ENCODE measurements around the gene SGCG. TPM values are rescaled to one million over a fixed set of nuclear protein-coding genes. Genes with fewer than 3 reads are reported as not detected.
"Not testable (repeated sequence)": the region's sequence is repeated elsewhere in the genome, so short reads cannot be mapped to it uniquely, and the experiment has no call there.

The SGCG gene
- polyA plus RNA-seq, 1 experiment = 0.29 TPM

DNA sequence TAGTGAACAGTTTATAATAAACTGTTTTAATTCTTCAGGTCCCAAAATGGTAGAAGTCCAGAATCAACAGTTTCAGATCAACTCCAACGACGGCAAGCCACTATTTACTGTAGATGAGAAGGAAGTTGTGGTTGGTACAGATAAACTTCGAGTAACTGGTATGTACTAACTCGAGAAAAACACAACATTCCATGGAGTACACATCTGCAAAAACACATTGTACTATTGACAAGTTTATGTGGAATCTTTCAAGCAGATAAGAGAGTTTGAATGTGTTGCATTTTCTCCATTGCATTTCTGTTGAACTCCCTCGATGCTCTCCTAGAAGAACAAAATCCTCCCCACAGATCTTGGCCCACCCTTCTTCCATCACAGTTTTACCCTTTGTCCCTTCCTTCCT lies 98.5 kb downstream of the SGCG start:
- DNase-seq (ENCODE audit: low read depth) = no peak
- CTCF ChIA-PET = no interaction called here
- POLR2A ChIA-PET = no interaction called here
- H3K27me3 ChIP-seq (ENCODE audit: control insufficient read depth, insufficient read depth, low read length) = no peaks in the 10 kb centered on the region
- no peak overlapping the region for H3K4me3 ChIP-seq (ENCODE audit: low read depth, low read length)
- TF ChIP-seq, protein P1, sequence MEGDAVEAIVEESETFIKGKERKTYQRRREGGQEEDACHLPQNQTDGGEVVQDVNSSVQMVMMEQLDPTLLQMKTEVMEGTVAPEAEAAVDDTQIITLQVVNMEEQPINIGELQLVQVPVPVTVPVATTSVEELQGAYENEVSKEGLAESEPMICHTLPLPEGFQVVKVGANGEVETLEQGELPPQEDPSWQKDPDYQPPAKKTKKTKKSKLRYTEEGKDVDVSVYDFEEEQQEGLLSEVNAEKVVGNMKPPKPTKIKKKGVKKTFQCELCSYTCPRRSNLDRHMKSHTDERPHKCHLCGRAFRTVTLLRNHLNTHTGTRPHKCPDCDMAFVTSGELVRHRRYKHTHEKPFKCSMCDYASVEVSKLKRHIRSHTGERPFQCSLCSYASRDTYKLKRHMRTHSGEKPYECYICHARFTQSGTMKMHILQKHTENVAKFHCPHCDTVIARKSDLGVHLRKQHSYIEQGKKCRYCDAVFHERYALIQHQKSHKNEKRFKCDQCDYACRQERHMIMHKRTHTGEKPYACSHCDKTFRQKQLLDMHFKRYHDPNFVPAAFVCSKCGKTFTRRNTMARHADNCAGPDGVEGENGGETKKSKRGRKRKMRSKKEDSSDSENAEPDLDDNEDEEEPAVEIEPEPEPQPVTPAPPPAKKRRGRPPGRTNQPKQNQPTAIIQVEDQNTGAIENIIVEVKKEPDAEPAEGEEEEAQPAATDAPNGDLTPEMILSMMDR (IDR thresholded peaks at IDR 0.05; ENCODE audit: insufficient read depth, low read depth, low read length) = no peak
- no peaks in the 10 kb centered on the region for H3K36me3 ChIP-seq (ENCODE audit: control insufficient read depth, insufficient read depth, low read length)

DNA sequence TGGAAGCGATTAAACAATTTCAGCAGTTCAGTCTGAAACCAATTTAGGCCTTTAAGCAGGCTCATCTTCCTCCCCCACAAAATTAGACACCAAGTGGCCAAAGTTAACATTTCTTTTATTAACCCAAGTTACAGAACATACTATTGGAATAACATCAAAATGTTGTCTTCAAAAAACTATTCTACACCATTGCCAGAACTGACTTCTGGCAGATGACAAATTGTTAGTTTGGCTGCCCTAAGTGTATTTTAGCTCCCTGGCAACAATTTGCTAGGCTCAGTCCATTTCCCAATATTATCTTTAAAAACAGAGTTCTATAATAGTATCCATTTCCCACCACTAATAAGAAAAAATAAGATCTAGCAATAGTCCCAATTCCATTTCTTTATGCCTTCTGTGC lies 107.8 kb downstream of the SGCG start:
- CTCF ChIA-PET = interaction anchor here (1.5 kb wide), 1 partner anchor 14 kb away, joined by 4 read pairs; no protein-coding TSS in a partner anchor
- TF ChIP-seq, protein P1 (IDR thresholded peaks at IDR 0.05; ENCODE audit: insufficient read depth, low read depth, low read length) = no peak
- DNase-seq (ENCODE audit: low read depth) = no peak
- H3K36me3 ChIP-seq (ENCODE audit: control insufficient read depth, insufficient read depth, low read length) = no peaks in the 10 kb centered on the region
- POLR2A ChIA-PET = no interaction called here
- no peak overlapping the region for H3K4me3 ChIP-seq (ENCODE audit: low read depth, low read length)
- no peaks in the 10 kb centered on the region; the same call in 1 of the 2 replicates for H3K27me3 ChIP-seq (ENCODE audit: control insufficient read depth, insufficient read depth, low read length)

DNA sequence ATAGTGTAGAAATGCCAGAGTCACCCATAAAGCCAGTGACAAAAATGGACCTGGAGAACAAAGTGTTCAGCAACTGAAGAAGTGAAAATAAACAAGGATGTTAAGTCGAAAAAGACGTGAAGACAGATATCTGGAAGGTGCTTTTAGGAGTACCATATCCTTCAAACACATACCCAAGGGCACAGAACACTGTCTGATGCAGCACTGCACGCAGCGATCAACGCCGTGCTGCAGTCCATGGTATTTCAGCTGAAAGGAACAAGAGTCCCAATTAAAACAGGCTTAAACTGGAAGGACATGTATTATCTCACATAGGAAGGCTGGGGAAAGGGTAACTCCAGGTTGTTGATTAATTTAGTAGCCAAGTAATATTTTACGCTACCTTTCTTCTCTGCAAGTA lies 108.2 kb downstream of the SGCG start:
- ChIA-PET CTCF (no interaction called here), POLR2A (no interaction called here)
- no peaks in the 10 kb centered on the region; the same call in 1 of the 2 replicates for H3K27me3 ChIP-seq (ENCODE audit: control insufficient read depth, insufficient read depth, low read length)
- H3K4me3 ChIP-seq (ENCODE audit: low read depth, low read length) = no peak overlapping the region
- no peak for DNase-seq (ENCODE audit: low read depth)
- TF ChIP-seq, protein P1 (IDR thresholded peaks at IDR 0.05; ENCODE audit: insufficient read depth, low read depth, low read length) = no peak
- H3K36me3 ChIP-seq (ENCODE audit: control insufficient read depth, insufficient read depth, low read length) = no peaks in the 10 kb centered on the region

DNA sequence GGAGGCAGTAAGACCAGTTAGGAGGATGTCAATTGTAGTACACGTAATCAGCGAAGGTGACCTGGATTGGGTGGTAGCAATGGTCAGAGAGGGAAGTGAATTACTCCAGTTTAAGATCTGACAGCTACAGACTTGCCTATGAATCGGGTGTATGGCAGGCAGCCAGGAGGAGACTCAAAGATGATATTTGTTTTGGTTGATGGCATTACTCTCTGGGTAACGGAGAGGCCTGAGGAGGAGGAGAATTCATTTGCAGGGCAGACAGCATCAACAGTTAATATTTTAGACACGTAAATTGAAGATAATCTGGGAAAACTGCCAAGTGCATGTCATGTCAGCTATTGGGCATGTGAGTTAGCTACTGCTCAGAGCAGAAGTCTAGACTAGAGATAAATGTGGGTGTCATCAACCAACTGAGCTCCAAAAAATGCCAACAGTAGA lies 109.2 kb downstream of the SGCG start:
- Histone ChIP-seq H3K27me3 (ENCODE audit: control insufficient read depth, insufficient read depth, low read length) (no peaks in the 10 kb centered on the region), H3K36me3 (ENCODE audit: control insufficient read depth, insufficient read depth, low read length) (no peaks in the 10 kb centered on the region), H3K4me3 (ENCODE audit: low read depth, low read length) (no peak overlapping the region)
- DNase-seq (ENCODE audit: low read depth) = no peak
- TF ChIP-seq, protein P1 (IDR thresholded peaks at IDR 0.05; ENCODE audit: insufficient read depth, low read depth, low read length) = no peak
- ChIA-PET CTCF (no interaction called here), POLR2A (no interaction called here)

DNA sequence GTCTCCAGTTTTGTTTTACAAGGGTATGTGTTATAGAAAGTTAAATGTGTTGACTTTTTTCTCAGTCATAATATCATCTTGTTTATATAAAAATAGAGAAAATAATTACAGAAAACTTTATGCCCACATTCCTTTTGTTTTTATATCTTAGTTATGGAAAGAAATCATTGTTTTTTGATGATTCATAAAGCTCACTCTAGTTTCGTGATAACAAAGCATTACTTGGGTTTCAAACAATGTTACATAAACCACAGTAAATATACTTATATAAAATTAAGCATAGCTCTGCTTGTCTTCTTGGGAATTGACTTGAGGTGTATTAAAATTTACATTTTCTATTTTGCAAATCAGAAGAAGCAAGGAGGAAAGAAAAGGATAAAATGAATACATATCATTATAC lies 111.8 kb downstream of the SGCG start:
- ChIA-PET CTCF (no interaction called here), POLR2A (no interaction called here)
- Histone ChIP-seq H3K4me3 (ENCODE audit: low read depth, low read length) (no peak overlapping the region), H3K36me3 (ENCODE audit: control insufficient read depth, insufficient read depth, low read length) (no peaks in the 10 kb centered on the region), H3K27me3 (ENCODE audit: control insufficient read depth, insufficient read depth, low read length) (no peaks in the 10 kb centered on the region)
- DNase-seq (ENCODE audit: low read depth) = no peak
- TF ChIP-seq, protein P1 (IDR thresholded peaks at IDR 0.05; ENCODE audit: insufficient read depth, low read depth, low read length) = no peak

DNA sequence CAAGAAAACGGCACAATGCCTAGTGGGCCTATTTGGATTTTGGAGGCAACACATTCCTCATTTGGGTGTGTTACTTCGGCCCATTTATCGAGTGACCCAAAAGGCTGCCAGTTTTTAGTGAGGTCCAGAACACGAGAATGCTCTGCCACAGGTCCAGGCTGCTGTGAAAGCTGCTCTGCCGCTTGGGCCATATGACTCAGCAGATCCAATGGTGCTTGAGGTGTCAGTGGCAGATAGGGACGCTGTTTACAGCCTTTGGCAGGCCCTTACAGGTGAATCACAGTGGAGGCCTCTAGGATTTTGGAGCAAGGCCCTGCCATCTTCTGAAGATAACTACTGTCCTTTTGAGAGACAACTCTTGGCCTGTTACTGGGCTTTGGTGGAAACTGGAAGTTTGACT lies 134.1 kb downstream of the SGCG start:
- DNase-seq (ENCODE audit: low read depth); H3K4me3 ChIP-seq (ENCODE audit: low read depth, low read length); CTCF ChIA-PET; H3K27me3 ChIP-seq (ENCODE audit: control insufficient read depth, insufficient read depth, low read length); H3K36me3 ChIP-seq (ENCODE audit: control insufficient read depth, insufficient read depth, low read length); POLR2A ChIA-PET: not testable (repeated sequence)

All from BJ (cell line).